Kidney capillary endothelial cell (primary cell): ENCODE measurements around the gene TPM2.

Experiments
- DNase-seq: peaks from one replicate; pipeline ENCODE4 v3.0.0-alpha.2; 2018; ENCODE audit warnings: low spot score

Gene TPM2

DNA sequence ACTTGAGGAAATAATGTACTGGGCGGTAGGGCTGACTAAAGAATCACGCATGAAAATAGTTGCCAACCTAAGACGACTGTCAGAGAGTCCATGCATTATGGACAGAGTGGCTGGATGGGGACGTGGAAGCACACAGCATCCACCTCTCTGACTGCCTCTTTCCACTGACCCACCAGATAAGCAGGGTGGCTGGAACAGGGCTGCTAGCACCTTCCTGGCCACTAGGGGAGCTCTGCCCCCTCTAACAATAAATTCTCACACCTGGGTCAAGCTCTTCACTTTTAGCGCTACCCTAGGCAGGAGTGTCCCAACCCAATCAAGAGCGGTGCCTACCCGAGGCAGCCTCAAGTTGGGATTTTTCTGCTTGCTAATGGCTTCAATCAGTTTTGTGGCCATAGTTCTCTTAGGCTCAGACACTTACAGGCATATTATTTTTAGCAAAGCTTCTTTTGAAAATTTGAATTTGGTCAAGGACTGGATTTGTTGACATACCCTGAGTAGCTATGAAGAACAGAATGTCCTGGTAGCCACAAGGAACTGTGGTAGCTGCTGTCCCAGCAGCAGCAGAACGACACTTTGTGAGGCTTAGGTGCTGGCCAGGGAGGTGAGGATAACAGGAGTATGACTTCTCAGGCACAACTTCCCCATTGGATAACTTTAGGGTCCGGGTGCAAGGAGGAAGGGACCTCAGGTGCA, 6.9 kb upstream of the TPM2 start:
- DNase-seq, result no peak

DNA sequence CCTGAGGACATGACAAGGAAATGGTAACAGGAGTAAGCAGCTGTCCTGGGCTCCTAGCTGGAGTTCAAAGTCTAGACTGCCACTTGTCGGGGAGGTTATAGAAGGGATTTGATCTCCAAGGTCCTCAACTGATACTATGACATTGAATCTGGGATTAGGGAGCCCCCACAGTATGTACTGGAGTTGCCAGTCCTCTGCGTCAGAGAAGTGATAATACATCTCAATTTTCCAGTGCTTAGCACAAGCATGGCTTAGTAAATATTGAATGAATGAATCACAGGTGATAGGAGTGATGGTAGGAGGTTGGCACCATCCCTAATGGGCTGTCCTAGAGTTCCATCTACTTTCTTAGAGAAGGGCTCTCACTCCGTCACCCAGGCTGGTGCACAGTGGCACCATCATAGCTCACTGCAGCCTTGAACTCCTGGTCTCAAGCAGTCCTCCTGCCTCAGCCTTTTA, 6.2 kb upstream of the TPM2 start:
- DNase-seq, result no peak

DNA sequence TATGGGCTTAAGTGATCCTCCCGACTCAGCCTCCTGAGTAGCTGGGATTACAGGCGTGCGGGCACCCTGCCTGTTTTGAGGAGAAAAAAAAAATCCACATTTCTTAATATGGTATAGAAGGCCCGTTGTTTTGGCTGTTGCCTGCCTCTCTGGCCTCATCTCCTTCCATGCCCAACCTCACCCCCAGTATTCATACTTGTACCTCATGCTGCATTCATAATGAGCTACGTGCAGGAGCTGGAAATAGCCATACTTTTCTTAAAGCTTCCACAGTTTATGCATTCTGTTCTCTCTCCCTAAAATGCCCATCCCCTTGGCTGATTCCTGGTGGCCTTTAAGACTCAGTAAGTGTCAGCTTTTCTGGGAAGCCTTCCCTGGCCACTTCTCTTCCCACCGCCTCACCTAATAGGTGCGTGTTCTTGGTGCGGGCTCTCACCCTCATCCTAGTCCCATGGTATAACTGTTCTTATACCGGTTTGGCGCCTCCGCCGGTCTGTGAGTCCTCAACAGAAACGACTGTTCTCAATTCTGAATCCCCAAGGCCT, 2.1 kb upstream of the TPM2 start:
- DNase-seq, result no peak

DNA sequence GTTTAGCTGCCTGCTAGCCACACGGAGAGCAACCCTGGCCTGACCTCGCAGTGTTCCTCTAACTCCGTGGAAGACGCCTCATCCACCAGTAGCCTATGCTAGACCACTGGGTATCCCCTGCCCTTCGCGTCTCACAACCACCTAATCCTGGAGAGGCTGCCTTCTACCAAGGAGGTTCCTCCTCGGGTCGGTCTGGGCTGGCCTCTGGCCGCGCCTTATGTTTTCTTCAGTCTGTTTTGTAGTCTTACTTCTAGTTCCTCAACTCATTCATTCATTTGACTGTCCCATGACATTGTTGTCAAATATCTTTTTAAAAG, 1.6 kb upstream of the TPM2 start:
- DNase-seq, result no peak

DNA sequence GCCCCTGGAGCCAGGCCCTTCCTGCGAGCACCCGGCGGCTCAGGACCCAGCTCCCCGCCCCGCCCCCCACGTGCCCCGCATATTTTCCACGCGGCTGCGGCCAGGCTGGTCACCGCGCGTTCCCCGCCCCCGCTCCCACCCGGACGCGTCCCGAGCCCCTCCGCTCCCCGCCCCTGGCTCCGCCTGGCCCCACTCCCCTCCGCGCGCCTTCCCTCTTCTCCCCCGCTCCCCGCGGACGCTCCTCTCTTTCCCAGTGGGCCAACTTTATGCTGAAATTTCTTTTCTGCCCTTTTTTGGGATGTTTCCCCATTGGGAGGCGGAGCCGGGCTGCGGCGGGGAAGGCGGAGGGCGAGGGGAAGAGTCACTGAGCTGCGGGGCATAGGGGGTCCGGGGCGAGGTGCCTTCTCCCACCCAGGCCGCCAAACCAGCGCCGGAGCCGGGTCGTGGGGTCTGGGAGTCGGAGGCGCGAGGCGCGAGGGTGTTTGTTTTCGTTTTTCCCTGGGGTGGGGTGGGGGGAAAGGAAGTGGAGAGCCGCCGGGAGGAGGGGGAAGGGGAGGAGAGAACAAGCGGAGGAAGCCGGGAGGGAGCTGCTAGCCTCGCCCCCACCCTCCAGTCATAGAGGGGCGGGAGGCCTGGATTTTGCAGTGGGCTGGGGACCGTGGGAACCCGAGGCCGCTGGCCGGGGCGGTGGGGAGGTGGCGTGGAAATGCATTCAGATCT, 1.0 kb upstream of the TPM2 start:
- no peak for DNase-seq

DNA sequence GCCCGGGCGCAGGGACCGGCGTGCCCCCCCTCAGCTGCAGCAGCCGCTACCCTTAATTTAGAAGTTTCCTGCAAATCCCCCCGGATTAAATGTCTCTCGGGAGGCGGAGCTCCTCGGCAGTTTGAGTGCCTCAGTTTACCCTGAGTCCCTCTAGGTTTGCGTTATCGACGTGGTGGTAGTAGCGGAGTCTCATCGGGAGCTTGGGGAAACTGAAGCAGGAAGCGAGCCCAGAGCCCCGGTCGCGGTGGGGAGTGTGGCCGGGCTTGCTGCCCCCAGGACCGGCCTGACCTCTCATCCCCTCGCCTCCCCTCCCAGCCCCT, 529 bp upstream of the TPM2 start:
- no peak for DNase-seq

DNA sequence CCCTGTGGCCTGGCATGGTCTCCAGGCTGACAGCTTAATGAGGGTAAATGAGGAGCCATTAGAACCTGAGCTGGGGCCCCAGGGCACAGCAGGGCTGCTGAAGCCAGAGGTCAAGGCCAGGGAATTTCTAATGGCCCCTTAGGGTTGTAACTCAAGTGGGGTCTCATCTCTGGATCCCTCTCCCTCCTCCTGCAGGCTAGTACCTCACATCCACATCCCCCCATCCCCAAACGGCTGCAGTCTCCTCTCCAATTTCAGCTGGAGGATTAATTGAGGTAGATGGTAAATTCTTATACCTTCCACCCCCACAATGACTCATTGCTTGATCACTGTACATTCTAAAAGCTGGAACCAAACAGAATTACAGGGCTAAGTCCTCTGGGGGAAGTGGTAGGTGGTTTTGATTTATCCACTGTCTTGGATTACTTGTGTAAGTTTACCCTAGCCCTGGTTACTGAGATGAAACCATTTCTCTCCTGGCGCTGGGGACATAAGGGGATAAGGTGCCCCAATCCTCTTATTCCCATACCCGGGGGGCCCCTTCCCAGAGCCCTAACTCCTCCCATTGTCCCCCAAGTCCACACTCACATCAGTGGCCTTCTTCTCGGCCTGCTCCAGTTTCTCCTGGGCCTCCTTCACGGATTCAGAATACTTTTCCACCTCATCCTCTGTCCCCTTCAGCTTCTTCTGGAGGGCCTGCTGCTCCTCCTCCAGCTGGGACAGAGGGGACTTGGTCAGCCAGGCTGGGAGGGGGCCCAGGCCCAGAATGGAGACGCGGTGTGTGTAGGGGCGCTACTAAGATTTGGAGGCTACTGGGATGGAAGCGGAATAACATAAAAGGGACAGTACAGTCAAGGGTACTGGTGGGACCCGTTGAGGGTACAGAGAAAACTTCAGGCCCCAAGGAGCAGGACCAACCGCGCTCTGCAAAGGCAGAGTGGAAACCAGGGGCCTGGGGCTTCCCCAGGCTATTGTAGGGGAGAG, 875 bp downstream of the TPM2 start:
- peak; percentile 67 for DNase-seq

DNA sequence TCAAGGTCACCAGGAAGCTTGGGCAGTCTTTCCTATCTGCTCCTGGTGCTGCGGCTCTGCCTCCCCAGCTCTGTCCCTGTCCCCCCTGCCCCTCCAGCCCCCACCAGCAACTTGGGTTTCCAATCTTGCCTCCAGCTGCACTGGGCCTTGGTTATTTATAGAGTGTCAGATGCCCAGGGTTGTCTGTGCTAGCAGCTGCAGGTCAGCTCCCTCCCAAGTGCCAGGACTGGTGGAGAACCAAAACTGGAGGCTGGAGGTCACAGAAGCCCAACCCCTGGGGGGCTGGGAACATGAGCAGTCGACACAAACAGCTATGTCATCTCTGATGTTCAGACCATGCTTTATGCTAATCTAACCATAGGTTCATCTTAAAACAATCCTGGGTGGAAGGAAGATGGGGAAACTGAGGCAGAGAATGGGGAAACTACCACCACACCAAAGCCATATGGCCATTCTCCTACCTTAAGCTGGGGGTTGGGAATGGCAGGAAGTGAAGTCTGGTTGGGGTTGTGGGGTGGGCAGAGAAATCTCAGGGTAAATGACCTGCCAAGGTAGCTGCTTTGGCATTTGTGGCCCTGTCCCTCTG, 1.7 kb downstream of the TPM2 start:
- no peak for DNase-seq

DNA sequence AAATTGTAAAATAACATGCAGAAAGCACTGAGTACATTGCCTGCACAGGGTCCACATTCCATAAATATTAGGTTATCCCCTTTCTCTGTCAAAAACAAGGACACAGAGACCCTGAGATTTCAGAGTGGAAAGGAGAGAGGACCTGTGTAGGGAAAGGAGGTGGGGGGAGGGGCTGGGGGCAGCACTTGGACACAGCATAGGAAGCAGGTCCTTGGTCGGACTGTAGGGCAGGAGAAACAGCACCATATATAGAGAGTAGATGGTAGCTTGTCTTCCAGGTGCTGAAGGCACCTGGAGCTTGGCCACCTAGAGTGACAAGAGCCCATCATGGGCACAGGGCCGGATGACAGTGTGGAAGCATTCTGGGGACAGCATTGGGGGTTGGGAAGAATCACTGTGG, 2.4 kb downstream of the TPM2 start:
- no peak for DNase-seq

DNA sequence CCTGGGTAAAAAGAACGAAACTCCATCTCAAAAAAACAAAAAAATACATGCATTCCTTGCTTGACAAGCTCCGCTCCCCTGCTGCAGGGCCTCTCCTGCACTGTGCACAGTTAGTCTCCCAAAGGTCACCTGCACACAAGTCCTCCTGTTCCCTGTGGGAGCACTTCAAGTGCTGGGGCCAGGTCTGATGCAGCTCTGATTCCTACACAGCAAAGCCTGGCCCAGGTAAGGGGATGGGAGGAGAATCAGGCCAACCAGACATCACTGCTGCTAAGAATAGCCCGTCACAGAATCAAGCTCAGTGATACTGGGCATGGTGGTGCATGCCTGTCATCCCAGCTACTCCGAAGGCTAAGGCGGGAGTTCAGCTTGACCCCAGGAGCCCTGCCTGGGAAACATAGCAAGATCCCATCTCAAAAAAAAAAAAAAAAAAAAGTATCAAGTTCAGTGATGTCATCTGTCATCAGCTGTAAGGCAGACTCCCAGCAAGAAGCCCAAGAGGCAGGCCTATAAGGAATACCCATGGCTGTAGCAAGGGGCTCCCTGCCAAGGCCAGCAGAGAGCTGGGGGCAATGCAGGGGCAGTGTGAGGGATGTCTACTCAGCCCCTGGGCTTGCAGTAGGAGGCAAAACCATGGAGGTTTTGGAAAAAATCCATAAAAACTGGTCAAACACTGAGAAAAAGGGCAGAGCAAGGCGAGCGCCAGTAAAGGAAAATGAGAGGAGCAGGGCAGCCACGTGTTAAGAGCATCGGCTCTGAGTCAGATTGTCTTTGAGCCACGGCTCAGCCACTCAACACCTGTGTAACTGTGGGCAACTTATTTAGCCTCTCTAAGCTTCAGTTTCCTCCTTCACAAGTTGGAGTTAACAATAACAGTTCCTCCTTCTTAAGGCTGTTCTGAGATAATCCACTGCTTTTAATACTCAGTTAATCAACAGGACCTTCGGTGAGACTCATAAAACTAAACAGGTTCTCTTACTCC, 3.2 kb downstream of the TPM2 start:
- no peak for DNase-seq

DNA sequence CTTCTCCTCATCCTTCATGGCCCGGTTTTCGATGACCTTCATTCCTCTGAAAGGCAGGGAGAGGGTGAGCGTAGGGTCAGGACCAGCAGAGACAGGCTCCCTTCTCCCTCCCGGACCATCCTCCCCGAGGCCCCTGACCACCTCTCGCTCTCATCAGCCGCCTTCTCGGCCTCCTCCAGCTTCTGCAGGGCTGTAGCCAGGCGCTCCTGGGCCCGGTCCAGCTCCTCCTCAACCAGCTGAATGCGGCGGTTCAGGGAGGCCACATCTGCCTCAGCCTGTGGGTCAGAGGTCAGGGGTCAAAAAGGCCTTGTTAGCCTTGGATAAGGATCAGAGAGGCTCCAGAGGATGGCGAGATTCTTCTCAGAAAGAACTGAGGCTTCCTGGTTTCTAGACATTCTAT, 4.2 kb downstream of the TPM2 start:
- DNase-seq, result no peak

DNA sequence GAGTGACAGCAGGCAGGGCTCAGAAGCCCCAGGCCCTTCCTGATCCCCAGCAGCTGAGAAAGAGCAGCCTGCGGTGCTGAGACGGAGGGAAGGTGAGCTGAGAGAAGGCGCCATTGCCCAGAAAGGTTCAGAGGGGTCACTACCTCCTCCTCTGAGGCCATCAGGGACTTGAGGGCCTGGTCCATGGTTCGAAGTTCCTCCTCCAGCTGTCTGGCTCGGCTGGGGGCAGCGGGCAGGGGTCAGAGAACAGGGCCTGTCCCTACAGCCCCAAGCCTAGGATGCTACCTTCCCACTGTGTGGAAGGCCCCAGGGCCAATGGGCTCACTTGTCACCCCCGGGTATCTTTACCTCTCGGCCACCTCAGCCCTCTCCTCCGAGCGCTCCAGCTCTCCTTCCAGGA, 4.8 kb downstream of the TPM2 start:
- DNase-seq, result no peak

DNA sequence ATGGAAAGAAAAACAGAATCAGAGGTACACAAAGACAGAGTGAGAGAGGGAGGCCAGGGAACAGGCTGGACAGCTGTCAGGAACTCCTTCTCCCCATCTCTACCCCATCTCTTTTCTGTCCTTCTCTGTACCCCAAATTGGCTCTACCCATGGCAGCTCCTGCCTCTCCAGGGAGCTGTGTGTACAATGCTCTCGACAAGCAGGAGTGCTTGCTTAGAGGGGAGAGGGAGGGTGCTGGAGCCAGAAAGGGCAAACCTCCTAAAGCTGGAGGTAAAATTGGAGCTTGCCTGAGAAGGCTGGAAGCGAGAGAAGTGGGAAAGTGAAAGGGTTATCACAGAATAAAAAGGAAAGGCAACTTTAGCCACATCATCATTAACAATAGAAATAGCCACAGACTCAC, 6.4 kb downstream of the TPM2 start:
- DNase-seq, result no peak

DNA sequence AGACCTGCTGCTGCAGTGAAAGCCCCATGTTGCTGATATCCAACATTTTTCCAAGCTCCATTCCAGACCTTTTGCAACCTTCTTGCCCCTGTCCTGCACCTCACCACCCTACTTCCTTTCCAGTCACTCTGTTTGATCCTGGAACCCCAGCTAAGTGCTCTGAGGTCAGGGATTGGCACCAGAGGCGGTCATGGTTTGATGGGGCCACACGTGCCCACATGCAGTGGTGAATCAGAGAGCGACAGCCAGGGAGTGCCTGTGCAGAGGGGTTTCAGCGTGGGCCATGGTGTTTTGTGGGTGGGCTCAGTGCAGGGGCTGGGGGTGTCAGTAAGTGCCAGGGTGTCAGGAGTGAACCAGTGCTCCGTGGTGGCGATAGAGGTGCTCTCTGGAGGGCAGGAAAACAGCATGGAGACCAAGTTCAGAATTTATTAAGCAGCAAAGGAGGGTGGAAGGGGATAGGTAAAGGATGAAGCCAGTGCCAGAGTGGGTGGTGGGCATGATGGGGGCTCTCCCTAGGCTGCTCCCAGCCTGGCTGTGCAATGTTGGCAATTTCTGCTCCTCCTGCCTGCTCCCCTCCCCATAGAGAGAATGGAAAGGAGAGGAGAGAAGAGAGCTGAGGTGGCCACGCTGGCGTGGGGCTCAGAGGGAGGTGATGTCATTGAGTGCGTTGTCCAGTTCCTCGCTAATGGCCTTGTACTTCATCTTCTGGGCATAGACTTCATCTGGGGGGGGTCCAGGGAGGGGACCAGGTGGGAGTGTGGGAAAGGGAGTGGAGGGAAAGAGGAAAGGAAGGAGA, 7.0 kb downstream of the TPM2 start:
- no peak for DNase-seq

DNA sequence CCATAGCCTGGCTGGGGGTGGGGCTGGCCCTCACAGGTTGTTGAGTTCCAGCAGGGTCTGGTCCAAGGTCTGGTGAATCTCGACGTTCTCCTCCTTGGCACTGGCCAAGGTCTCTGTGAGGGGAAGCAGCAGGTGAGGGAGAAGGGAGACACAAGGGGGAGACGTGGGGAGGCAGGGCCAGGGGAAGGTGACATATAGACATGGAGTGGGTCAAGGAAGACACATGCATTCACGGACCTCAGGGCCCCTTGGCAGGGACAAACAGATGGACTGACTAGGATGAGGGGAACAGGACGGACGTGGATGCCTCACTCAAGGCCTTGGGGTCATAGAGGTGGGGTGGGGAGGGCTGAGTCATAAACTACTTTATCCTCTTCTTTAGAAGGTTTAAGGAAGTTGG, 7.7 kb downstream of the TPM2 start:
- DNase-seq, result no peak

DNA sequence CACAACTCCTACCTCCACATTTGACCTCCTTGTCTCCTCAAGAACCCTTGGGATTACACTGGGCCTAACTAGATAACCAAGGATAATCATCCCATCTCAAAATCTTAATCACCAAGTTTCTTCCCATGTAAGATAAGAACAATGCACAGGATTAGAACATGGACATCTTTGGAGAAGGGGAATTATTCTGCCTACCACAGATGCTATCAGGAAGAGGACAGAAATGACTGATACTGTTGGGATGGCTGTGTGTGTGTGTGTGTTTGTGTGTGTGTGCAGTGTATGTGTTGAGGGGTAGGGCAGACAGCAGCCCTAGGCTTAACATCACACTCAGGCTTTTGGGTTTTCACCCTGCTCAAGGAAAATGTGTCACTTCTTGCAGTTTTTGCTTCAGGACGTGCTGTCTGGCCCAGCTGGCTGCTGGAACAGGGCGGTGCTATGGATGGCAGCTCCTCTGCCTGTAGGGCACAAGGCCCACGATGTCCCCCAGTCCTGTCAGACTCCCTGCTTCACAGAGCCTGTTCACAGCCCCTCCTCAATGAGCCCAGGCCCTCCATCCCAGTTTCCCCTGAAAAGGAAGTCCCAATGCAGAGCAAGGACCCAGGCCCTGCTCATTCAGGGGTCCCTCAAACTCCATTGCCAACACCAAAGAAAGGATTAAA, 8.3 kb downstream of the TPM2 start:
- DNase-seq, result no peak

DNA sequence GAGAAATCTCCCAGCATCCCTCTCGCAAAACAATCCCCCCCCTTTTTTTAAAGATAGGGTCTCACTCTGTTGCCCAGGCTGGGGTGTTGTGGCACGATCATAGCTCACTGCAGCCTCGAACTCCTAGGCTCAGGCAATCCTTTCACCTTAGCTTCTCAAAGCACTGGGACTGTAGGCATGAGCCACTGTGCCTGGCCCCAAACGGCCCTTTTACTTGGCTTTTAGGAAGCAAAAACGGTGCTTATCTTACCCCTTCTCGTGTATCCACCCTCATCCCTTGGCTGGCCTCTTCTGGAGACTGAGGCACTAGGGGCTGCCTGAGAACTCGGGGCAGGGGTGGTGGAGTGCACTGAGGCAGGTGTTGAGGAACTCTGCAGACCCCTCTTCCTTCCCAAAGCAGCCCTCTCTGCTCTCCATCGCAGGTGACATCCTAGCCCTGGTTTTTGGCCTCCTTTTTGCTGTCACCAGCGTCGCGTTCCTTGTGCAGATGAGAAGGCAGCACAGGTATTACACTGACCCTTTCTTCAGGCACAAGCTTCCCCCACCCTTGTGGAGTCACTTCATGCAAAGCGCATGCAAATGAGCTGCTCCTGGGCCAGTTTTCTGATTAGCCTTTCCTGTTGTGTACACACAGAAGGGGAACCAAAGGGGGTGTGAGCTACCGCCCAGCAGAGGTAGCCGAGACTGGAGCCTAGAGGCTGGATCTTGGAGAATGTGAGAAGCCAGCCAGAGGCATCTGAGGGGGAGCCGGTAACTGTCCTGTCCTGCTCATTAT, 9.2 kb downstream of the TPM2 start:
- DNase-seq, result no peak

DNA sequence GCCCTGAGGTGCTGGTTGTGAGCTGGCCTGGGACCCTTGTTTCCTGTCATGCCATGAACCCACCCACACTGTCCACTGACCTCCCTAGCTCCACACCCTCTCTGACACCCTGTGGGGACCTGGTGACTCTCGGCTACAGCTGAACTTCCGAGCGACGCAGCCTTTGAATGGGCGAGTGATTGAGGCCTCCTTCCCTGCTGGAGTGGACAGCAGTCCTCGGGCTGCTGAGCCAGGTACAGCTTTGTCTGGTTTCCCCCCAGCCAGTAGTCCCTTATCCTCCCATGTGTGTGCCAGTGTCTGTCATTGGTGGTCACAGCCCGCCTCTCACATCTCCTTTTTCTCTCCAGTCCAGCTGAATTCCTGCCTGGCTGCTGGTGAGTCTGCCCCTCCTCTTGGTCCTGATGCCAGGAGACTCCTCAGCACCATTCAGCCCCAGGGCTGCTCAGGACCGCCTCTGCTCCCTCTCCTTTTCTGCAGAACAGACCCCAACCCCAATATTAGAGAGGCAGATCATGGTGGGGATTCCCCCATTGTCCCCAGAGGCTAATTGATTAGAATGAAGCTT, 9.9 kb downstream of the TPM2 start:
- DNase-seq, result no peak

DNA sequence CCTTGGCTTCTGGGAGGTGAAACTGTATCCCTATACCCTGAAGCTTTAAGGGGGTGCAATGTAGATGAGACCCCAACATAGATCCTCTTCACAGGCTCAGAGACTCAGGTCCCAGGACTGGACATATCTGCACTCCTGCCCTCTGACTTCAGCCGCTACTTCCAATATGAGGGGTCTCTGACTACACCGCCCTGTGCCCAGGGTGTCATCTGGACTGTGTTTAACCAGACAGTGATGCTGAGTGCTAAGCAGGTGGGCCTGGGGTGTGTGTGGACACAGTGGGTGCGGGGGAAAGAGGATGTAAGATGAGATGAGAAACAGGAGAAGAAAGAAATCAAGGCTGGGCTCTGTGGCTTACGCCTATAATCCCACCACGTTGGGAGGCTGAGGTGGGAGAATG, 10.6 kb downstream of the TPM2 start:
- no peak for DNase-seq
